H1 (cell line): ENCODE data around the gene SFMBT2. TPM values are rescaled to one million over a fixed set of nuclear protein-coding genes. Genes with fewer than 3 reads are reported as not detected.

Experiments used
- ASH2L ChIP-seq: fragments of 200-600, 300-600 bp; sonication (generic); IDR thresholded peaks from one replicate; pipeline ENCODE4 v1.7.1; 2017; ENCODE audit warnings: low read length
- GABPA ChIP-seq: IDR thresholded peaks from 2 replicates; pipeline ENCODE4 v1.6.1; 2011; ENCODE audit warnings: mild to moderate bottlenecking, low read length, moderate library complexity, borderline replicate concordance; ENCODE audit not compliant: insufficient read depth
- PHF8 ChIP-seq: fragments of 200-600 bp; sonication (generic); conservative IDR thresholded peaks from 2 replicates; pipeline ENCODE4 v1.7.1; 2012; ENCODE audit warnings: low read depth, mild to moderate bottlenecking, inconsistent platforms, low read length, moderate library complexity
- SRF ChIP-seq: IDR thresholded peaks from 2 replicates; pipeline ENCODE4 v1.6.1; 2011; ENCODE audit warnings: mild to moderate bottlenecking, low read depth, low read length, moderate library complexity
- TAF7 ChIP-seq: optimal IDR thresholded peaks from 2 replicates; pipeline ENCODE3; 2011; ENCODE audit warnings: low read depth, mild to moderate bottlenecking, inconsistent platforms, low read length, moderate library complexity, borderline replicate concordance
- polyA plus RNA-seq, 7 experiments: library from polyadenylated mRNA; depleted of rRNA in 3 of 7; stranded (reverse) in 5 of 7; unstranded in 2 of 7; fragments of >200 nt in 5 of 7; fragments of 200-250 nt in 2 of 7; gene quantifications; 1 replicate in 5 of 7; 2 replicates in 1 of 7; 4 replicates in 1 of 7; pipeline versions ENCODE4 v1.2.1 to v1.2.3, GENCODE V29; 2011 to 2013; ENCODE audit warnings: missing spikeins in 2 of 7, mixed read lengths in 2 of 7
- total RNA-seq: library from RNA; stranded (reverse); fragmentation: NEBNext Ultra II Directional; extraction: Animal tissue kit (Norgen Biotek cat#: 25700); gene quantifications from 2 replicates; pipeline ENCODE4 v1.2.1, GENCODE V29; 2021
- TF ChIP-seq, protein P1 (sequence below): fragments of 300-600 bp; sonication (generic); IDR thresholded peaks from 2 replicates; pipeline ENCODE4 v1.7.1; 2012; ENCODE audit warnings: low read length, moderate library complexity, mild to moderate bottlenecking, inconsistent platforms; ENCODE audit not compliant: insufficient replicate concordance
- TF ChIP-seq, protein P2 (sequence below): IDR thresholded peaks from 2 replicates; pipeline ENCODE4 v1.6.1; 2012; ENCODE audit warnings: inconsistent platforms
- TF ChIP-seq, protein P3 (sequence below): IDR thresholded peaks from 2 replicates; pipeline ENCODE4 v1.6.1; 2012; ENCODE audit warnings: low read length, inconsistent platforms

Gene SFMBT2
- total and polyA plus RNA-seq, 2 of the 8 experiments (the other 6 are each of a cell fraction or from before 2014, with no cell fraction given) = 2.9 to 11.0 TPM

DNA sequence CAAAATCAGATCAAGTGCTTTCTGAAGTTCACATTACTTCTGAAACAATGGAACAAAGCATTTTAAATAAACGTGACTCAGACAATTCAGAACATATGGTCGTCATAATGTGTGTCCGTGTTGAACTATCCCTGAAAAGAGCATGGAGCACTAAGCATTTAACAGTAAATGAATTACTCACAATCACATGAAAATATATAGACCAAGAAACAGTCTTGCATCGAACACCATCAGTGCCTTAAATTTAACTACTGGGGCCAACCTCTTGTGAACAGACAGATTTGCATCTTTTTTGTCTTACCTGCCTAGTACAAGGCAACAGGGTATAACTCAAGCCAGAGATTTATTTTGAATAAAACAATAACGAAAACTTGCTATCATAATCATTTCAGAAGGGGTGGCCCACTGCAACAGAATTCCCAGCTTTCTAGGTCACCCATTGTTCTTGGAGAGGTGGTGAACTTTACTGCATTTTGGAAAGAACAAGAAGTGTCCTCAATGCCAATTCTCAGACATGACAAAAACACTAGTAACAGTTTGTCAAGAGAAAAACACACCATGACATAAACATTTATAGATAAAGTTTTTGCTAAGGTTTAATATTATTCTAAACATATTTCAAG lies 293.5 kb downstream of the SFMBT2 start (continued):
- TF ChIP-seq, protein P1, sequence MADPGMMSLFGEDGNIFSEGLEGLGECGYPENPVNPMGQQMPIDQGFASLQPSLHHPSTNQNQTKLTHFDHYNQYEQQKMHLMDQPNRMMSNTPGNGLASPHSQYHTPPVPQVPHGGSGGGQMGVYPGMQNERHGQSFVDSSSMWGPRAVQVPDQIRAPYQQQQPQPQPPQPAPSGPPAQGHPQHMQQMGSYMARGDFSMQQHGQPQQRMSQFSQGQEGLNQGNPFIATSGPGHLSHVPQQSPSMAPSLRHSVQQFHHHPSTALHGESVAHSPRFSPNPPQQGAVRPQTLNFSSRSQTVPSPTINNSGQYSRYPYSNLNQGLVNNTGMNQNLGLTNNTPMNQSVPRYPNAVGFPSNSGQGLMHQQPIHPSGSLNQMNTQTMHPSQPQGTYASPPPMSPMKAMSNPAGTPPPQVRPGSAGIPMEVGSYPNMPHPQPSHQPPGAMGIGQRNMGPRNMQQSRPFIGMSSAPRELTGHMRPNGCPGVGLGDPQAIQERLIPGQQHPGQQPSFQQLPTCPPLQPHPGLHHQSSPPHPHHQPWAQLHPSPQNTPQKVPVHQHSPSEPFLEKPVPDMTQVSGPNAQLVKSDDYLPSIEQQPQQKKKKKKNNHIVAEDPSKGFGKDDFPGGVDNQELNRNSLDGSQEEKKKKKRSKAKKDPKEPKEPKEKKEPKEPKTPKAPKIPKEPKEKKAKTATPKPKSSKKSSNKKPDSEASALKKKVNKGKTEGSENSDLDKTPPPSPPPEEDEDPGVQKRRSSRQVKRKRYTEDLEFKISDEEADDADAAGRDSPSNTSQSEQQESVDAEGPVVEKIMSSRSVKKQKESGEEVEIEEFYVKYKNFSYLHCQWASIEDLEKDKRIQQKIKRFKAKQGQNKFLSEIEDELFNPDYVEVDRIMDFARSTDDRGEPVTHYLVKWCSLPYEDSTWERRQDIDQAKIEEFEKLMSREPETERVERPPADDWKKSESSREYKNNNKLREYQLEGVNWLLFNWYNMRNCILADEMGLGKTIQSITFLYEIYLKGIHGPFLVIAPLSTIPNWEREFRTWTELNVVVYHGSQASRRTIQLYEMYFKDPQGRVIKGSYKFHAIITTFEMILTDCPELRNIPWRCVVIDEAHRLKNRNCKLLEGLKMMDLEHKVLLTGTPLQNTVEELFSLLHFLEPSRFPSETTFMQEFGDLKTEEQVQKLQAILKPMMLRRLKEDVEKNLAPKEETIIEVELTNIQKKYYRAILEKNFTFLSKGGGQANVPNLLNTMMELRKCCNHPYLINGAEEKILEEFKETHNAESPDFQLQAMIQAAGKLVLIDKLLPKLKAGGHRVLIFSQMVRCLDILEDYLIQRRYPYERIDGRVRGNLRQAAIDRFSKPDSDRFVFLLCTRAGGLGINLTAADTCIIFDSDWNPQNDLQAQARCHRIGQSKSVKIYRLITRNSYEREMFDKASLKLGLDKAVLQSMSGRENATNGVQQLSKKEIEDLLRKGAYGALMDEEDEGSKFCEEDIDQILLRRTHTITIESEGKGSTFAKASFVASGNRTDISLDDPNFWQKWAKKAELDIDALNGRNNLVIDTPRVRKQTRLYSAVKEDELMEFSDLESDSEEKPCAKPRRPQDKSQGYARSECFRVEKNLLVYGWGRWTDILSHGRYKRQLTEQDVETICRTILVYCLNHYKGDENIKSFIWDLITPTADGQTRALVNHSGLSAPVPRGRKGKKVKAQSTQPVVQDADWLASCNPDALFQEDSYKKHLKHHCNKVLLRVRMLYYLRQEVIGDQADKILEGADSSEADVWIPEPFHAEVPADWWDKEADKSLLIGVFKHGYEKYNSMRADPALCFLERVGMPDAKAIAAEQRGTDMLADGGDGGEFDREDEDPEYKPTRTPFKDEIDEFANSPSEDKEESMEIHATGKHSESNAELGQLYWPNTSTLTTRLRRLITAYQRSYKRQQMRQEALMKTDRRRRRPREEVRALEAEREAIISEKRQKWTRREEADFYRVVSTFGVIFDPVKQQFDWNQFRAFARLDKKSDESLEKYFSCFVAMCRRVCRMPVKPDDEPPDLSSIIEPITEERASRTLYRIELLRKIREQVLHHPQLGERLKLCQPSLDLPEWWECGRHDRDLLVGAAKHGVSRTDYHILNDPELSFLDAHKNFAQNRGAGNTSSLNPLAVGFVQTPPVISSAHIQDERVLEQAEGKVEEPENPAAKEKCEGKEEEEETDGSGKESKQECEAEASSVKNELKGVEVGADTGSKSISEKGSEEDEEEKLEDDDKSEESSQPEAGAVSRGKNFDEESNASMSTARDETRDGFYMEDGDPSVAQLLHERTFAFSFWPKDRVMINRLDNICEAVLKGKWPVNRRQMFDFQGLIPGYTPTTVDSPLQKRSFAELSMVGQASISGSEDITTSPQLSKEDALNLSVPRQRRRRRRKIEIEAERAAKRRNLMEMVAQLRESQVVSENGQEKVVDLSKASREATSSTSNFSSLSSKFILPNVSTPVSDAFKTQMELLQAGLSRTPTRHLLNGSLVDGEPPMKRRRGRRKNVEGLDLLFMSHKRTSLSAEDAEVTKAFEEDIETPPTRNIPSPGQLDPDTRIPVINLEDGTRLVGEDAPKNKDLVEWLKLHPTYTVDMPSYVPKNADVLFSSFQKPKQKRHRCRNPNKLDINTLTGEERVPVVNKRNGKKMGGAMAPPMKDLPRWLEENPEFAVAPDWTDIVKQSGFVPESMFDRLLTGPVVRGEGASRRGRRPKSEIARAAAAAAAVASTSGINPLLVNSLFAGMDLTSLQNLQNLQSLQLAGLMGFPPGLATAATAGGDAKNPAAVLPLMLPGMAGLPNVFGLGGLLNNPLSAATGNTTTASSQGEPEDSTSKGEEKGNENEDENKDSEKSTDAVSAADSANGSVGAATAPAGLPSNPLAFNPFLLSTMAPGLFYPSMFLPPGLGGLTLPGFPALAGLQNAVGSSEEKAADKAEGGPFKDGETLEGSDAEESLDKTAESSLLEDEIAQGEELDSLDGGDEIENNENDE = no peak
- TF ChIP-seq SRF (no peak), PHF8 (no peak), GABPA (no peak), TAF7 (no peak), ASH2L (no peak)
- TF ChIP-seq, protein P2, sequence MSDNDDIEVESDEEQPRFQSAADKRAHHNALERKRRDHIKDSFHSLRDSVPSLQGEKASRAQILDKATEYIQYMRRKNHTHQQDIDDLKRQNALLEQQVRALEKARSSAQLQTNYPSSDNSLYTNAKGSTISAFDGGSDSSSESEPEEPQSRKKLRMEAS = no peak
- TF ChIP-seq, protein P3, sequence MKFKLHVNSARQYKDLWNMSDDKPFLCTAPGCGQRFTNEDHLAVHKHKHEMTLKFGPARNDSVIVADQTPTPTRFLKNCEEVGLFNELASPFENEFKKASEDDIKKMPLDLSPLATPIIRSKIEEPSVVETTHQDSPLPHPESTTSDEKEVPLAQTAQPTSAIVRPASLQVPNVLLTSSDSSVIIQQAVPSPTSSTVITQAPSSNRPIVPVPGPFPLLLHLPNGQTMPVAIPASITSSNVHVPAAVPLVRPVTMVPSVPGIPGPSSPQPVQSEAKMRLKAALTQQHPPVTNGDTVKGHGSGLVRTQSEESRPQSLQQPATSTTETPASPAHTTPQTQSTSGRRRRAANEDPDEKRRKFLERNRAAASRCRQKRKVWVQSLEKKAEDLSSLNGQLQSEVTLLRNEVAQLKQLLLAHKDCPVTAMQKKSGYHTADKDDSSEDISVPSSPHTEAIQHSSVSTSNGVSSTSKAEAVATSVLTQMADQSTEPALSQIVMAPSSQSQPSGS = no peak
- TF ChIP-seq, all 59 proteins: peak for 0
